CD4-positive, alpha-beta T cell treated with Interleukin-6 for 4 hours (primary cell): ENCODE results near the gene FBXW7.
A peak's percentile ranks its signal among the peaks of the same experiment; 100 is the strongest.

Source experiments
- DNase-seq: peaks from one replicate; pipeline ENCODE4 v3.0.0-alpha.2; 2020; ENCODE audit warnings: mixed read lengths

Gene FBXW7

DNA sequence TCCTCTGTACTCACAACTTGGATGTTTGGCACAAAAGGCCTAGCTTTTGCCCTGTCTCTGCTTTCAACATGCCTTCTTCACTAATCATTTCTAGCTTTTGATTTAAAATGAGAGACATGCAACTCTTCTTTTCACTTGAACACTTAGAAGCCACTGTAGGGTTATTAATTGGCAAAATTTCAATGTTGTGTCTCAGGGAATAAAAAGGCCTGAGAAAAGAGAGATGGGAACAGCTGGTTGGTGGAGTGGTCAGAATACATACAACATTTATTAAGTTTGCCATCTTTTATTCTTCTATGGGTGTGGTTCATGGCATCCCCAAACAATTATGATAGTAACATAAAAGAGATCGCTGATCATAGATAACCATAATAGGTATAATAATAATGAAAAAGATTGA is 114.3 kb downstream of the FBXW7 start:
- no peak for DNase-seq

DNA sequence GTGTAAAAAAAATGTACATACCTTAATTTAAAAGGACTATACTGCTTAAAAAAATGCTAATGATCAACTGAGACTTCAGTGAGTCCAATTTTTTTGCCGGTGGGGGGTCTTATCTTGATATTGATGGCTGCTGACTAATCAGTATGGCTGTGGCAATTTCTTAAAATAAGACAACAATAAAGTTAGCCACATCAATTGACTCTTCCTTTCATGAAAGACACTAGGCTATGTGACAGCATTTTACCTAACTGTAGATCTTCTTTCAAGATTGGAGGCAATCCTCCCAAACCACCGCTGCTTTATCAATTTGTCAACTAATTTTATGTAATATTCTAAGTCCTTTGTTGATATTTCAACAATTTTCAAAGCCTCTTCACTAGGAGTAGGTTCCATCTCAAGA is 116.1 kb downstream of the FBXW7 start:
- DNase-seq: no peak

DNA sequence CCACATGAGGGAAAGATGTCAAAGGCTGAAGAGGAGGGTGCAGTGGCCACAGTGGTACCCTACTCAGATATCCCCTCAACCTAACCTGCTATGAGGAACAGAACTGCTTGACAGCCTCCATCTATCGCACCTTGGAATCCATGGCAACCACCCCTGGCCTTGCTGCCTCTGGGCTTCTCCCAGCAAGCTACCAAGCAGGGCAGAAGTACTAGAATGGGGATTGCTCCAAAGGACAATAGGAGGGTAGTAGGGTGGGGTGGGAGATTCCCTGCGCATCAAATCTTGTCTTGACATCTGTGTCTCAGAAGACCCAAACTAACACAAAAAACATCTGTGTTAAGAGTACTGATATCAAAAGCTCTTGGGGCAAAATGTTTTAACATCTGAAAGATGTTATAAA is 118.2 kb downstream of the FBXW7 start:
- no peak for DNase-seq

DNA sequence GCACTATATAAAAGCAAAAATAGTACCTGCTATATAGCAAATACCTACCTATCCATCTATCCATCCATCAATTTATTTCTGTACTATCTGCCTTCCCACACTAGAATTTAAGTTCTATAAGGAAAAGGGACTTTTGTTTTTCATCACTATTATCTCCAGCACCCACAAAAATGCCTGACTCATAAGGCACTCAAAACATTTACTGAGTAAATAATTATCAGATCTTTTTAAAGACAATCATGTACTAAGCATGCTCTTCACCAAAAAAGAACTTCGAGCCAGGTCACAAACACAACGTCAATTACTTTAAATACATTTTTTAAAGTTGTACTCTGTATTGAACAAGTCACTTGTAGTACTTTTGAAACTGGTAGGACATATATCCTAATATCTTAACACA is 119.9 kb downstream of the FBXW7 start:
- no peak for DNase-seq

DNA sequence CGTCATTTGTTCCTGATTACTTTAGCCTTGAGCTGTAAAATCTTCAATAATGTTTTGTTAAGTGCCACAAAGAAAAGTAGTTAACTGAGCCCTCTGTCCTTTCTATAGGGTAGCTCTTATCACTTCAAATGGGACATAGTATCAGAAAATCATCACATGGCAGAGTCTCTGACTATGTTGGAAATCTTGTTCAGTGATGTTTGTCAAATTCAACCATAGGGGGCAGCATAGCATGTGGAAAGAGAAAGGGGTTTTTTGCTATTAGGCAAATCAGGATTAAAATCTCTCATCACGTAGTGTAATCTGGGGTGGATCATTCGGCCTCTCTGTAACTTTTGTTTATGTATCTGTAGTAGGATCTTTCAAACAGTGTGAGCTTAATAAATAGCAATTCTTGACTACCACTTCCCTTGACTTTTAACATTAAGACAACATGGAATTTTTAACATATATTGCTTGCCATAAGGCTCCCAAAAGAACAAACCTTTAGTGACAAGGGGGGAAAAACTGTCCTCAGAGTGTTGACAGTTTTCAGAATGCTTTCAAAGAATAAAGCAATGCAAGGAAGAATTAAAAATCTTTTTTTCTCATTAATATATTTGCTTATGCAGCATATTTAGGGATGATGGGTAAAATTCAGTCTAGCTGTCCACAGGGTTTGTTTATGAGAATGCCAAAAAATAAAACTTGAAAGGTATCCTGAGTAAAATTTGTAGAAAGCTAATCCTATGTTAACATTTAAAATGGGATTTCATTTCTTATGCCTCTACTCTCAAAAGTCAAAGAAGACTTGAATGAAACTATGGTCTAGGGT is 127.2 kb downstream of the FBXW7 start:
- peak; percentile 13 for DNase-seq

DNA sequence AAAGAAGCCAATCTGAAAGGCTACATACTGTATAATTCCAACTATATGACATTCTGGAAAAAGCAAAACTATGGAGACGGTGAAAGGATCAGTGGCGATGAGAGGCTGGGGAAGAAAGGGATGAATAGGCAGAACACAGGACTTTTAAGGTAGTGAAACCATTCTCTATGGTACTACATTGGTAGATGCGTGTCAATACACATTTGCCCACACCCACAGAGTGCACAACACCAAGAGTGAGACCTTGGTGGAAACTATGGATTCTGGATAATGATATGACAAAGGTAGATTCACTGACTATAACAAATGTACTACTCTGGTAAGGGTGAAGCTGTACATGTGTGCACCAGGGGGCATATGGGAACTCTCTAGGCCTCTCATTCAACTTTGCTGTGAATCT is 134.5 kb downstream of the FBXW7 start:
- DNase-seq: no peak

DNA sequence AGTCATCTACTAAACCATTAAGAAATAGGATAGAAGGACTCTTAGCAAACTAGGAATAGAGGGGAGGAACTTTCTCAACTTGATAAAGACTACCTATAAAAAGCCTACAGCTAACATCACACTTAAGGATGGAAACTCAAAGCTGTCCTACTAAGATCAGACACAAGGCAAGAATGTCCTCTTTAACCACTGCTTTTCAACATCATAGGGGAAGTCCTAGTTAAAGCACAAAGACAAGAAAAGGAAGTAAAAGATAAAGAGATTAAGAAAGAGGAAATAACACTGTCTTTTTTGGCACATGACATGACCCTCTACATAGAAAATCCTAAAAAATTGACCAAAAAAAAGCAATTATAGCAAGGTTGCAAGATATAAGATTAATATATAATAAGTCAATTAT is 136.6 kb downstream of the FBXW7 start:
- DNase-seq: no peak

DNA sequence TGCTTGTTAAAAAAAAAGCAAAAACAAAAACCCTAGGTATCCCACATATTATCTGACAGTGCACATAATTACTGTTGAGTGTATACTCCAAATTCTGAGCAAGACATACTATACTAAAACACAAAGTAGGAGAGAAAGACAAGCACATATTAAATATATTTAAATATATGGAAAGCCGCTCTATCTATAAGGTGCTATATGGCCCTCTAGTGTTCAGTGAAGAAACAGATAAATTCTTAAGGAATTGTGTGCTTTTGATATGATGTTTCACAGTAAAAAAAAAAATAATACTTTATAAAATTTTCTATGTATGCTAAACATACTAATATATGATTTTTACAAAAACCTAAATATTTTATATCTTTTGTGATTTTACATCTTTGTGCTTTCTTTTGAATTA is 137.8 kb downstream of the FBXW7 start:
- DNase-seq: no peak

DNA sequence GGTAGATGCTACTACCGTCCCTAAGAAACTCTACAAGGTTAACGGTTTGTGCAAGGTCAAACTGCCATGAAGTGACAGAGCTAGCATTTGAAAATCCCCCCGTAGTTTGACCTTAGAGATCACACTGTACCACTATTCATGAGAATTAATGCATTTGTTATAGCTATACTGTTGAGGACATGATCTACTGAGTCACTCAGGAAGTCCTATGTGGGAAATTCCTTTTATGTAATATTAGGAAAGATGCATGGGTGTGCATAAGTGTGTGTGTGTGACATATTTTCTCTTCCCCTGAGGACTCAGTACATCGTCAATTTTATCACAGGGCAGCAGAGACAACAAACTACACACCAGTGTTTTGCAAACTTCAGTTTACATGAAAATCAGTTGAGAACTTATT is 141.1 kb downstream of the FBXW7 start:
- no peak for DNase-seq

DNA sequence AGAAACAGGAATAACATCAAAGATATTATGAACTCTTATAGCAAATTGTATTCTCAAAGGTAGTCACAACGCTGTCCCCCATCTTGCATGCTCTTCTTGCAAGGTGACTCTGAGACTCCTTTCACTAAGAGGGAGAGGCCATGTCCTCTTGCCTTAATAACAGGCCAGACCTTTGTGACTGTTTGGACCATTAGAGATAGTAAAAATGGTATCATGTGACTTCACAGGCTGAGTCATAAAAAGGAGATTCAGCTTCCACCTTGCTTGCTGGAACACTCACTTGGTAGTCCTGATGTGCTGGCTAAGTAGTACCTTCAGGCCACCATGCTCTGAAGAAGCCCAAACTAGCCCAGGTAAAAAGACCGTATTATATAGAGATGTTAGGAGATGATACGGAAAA is 143.8 kb downstream of the FBXW7 start:
- no peak for DNase-seq

DNA sequence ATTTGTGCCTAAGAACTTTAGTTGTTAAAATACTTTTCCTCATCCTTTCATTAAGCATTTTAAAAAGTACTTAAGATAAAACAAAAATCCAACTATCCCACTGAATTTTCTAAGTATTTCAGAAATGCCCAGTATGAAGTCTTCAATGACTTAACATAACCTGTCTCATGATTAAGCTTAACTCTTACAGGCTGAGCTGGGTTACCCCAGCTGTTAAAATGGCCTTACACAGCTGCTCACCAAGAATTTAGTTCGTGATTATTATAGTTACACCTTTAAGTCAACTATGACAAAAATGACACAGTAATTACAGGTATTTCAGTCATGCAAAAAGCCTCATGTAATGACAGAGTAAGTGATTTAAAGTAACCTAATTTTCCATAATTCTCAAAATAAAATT is 145.7 kb downstream of the FBXW7 start:
- DNase-seq: no peak

DNA sequence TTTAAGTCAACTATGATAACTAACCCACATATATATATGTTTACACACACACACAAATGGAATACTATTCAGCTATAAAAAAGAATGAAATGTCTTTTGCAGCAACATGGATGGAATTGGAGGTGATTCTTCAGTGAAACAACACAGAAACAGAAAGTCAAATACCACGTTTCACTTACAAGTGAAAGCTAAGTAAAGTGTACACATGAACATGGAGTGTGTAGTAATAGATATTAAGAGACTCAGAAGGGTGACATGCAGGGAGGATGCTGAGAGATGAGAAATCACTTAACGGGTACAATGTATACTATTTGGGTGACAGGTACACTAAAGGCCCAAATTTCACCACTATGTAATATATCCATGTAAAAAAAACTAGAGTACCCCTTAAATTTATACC is 146.5 kb downstream of the FBXW7 start:
- no peak for DNase-seq

DNA sequence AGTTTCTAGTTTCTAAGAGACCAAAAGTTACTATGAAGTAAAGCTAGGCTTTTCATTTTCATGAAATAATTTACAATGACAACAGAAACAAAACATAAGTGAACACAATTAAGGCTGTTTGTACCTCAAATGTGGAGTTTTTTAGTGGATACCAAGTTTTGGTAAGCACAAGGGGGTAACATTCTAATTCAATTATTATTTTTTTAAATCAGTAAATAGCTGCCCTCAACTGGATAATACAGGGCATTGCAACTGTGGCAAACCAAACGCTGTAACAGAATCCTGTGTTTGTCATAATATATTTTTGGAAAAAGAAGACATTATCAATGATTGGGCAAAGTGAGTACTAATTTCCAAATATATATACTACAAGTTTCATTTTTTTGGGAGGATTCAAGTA is 150.3 kb downstream of the FBXW7 start:
- peak; percentile 12 for DNase-seq

DNA sequence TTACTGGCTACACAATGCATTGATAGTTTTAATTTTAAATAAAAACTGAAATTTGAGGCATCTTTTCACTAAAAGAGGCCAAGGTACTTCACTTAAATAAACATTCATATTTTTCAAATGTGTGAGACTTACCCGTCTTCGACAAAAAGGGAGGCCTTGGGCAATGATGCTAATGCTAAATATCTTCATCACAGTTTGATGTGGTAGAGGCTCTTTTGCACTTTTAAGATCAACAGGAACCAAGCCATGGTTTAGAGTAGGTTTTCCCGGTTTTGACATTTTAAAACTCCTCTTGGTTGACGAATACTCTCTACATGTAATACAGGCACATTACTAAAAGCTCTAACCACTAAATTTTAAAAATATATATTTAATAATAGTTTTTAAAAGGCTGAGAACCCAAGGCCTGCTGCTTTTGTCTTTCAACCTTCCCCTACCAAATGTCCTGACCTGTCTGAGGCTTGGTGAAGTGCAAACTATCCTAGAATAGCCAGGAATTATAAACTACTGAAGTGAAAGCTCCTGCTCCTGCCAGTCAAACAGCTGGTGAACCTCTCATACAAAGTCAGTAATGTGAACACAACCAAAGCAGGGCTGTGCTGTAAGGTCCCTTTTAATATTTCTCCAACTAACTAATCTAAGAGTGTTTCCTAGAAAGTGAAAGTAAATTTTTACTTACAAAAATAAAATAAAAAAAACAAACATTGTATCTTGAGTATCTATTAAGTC is 153.7 kb downstream of the FBXW7 start:
- DNase-seq: no peak

DNA sequence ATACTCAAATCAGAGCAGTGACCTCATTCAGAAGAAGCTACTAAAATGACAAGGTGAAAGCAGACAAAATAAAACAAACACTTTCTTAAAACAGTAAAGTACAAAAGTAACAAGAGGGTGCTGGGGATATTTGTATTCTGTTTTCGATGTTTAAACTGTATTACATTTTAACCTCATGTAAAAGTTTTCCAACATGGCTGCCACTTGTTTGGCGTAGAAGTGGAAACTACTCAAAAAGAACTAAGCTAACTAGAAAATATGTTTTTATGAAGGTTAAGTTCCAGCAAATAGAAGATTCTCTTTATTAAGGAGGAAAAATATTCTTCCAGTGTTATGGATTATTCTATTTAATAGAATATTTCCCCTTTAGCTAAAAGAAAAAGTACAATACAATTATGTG is 155.0 kb downstream of the FBXW7 start:
- DNase-seq: no peak

DNA sequence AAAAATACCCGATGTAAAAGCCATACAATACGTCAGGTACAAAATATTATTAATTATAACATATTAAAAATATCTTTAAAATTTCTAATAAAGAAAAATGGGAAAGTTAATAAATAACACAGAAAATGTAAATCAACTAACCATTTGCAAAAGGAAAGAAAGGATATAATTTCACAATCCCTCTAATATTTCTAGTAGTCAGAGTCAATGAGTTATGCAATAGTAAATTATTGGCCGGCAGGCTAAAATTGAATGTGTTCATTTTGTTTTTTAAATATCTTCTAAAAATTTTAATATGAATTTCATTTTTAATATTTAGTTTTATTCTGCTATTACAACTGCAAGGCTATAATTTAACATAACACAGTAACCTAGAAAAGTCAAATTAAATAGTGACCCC is 155.7 kb downstream of the FBXW7 start:
- DNase-seq: no peak

DNA sequence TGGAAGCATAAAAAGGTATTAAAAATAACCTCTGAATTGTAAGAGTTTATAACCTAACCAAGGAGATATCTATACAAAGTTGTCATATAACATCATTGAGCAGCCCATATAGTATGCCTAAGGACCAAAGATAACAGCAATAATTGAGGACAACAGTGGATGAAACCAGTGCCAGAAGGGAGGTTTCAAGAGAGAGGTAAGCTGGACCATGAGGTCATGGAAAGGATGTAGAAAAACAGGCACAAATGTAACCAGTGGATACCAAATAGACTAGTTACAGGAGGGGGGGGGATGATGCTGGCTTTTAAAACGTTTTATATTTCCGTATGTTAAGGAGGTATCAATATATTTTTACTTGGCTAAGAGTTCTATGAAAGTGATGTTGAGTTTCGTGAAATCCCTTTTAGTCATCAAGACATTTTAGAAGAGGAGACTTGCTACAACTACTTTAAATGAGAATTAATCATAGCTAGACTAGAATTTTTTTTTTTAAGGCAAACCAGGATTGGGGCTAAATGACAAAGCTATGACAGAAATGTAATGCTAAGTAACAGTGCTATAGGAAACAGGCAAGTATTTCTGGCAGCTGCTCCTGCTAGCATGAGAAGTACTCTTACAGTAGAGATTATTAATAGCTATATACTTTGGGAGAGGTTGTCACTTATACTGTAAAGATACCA is 161.1 kb downstream of the FBXW7 start:
- DNase-seq: no peak

DNA sequence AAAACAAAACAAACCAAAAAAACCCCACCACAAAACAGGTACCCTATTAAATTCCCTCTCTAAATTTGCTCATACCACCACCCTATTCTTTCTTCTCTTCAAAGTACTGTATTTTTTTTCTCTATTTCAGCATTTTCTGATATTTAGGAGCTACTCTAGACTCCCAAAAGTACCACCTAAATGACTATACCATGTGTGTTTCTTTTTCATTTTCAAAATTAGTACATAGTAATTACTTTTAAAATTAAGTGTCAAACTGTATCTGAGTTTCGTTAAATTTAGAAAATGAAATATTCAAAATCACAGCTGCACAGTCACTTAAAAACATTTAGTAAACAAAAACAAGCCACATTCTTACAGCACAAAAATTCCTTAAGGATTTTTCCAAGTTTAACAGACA is 161.7 kb downstream of the FBXW7 start:
- no peak for DNase-seq

DNA sequence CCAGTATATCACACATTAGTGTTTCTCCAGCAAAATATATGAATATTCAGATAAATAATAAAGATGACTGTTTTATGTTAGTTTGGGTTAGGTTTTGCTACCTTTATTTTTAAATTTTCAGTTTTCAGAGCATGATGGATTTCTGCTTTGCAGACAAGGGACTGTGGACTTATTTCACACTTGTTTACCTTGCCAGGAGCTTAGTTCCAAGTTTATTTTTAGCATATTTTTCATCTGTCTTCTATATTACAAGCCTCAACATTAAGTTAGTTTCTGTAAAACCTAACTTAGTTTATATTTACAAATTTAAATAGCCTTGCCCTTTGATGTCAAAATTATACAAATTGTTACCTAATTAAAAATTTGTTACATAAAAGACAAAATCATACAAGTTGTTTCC is 163.4 kb downstream of the FBXW7 start:
- DNase-seq: no peak

DNA sequence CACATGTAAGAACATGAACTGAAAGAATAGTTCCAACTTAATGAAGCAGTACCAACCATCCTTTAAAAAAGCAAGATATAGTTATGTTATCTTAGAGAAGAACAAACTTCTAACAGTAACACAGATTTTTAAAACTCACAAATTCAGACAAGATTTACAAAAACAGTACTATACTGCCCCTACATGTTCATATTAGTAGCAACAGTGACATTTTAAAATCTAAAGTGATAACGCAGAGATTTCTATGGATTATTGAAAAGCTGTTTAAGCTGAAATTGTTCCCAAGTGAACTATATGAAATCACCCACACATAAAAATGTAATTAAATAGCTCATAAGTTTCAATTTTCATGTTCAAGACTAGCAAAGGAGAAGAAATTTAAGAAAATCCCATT is 166.0 kb downstream of the FBXW7 start:
- DNase-seq: no peak

DNA sequence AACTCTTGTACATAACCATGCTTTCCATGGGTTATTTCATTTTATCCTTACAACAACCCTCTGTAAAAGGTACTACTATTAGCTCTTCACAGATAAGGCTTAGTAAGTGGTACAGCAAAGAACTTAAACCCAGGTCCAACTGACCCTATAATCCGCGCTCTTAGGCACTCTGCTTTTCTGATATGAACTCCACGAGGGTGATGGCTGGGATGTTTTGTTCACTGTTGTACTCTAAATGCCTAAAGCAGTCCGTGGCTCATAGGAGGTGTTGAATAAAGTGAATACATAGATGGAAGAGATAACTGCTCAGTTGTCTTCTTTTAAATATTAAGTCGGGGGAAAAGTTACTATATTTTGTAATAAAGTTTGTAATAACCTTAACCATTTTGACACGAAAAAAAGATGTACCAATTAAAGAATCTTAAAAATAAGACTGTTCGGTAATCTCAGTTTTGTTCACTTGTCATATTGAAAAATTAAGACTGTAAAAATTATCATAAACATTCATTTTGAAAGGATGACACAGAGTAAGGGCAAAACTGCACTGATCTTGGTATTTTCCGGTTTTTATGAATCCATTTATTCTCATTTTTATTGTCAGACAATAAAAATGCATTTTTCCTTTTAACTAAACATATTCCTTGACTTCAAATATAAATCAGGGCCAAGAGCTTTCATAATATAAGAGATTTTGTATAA is 166.5 kb downstream of the FBXW7 start:
- no peak for DNase-seq

DNA sequence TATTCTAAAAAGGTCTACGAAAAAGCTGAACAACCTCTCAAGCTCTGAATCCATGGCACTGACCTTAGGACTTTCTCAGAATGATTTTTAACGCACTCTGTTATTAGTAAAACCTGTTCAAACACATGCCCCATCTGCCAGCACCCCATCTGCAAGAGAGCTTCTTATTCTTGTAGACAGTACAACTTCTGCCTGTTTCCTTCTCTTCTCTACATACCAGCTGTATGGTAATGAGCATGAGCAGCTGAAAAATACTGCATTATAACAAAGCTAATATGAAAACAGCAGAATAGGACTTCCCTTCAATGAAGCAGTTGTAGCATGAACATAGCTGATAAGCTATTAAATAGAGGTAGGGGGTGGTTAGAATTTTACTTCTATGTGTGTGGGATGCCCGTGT is 167.9 kb downstream of the FBXW7 start:
- no peak for DNase-seq

DNA sequence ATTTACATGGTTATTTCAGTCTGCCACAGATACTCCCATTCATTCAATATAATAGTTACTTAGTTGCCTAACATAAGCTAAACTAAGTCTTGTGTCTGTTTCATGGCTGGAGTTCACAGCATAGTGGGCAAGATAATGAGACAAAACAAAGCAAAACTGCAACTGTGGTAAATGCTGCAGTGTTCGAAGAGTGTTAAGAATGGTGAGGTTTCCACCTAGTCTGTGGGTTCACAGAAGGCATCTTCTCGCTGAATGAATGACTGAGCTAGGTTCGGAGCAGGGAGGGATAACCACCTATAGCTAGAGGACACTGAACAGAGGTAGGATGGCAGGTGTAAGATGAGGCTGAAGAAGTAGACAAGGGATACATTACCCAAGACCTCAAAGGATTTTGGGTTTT is 171.0 kb downstream of the FBXW7 start:
- no peak for DNase-seq

DNA sequence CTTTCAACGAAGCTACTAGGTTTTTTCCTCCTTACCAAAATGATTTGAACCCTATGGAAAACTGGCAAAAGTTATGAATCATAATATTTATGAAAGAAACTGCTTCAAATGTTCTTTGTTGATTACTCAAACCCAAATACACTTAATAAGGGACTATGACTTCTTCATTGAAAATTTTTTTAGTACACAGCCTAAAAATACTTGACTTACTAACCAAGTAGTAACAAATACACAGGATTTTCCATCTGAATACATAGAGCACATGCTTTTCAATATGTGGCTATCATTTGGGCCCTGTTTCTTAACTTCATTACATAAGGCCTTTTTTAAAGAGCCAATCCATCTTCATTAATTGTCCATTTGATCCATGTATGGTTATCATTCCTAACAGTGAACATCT is 171.5 kb downstream of the FBXW7 start:
- DNase-seq: no peak
